Esophagus muscularis mucosa (tissue), 4 donors: ENCODE data around the gene YOD1. TPM values are rescaled to one million over a fixed set of nuclear protein-coding genes. Genes with fewer than 3 reads are reported as not detected.
"Not testable (repeated sequence)": the region's sequence is repeated elsewhere in the genome, so short reads cannot be mapped to it uniquely, and the experiment has no call there.

Source experiments
- DNase-seq: peaks from one replicate; pipeline ENCODE4 v3.0.0-alpha.2; 2017; ENCODE audit errors: extremely low spot score
- H3K27ac ChIP-seq, 4 donors: fragments of 200-600 bp; sonication (generic); replicated peaks in 1 of 4; 1 replicate in 3 of 4; 2 replicates in 1 of 4; pipeline ENCODE4 v1.5.1; 2016 to 2019; ENCODE audit warnings: mild to moderate bottlenecking in 1 of 4
- H3K27me3 ChIP-seq, 4 donors: fragments of 200-600 bp; sonication (generic); one replicate each; pipeline versions ENCODE4 v1.5.1 to v1.6.0; 2016 to 2019
- H3K36me3 ChIP-seq, 4 donors: fragments of 200-600 bp; sonication (generic); one replicate each; pipeline ENCODE4 v1.5.1; 2016 to 2019
- H3K4me1 ChIP-seq, 4 donors: fragments of 200-600 bp; sonication (generic); one replicate each; pipeline ENCODE4 v1.5.1; 2016 to 2019
- H3K4me3 ChIP-seq, 4 donors: fragments of 200-600 bp; sonication (generic); 1 replicate in 2 of 4; 2 replicates in 2 of 4; pipeline ENCODE4 v1.5.1; 2016 to 2019; ENCODE audit warnings: mild to moderate bottlenecking in 4 of 4, moderate library complexity in 1 of 4
- H3K9me3 ChIP-seq, 4 donors: fragments of 200-600 bp; sonication (generic); 1 replicate in 3 of 4; 2 replicates in 1 of 4; pipeline ENCODE4 v1.5.1; 2016 to 2019
- CTCF ChIP-seq, 3 experiments: fragments of 200-600 bp in 2 of 3; fragments of 450-650 bp in 1 of 3; sonication (generic) in 2 of 3; IDR thresholded peaks; one replicate each; pipeline ENCODE4 v1.5.1; 2017 to 2019; ENCODE audit warnings: antibody characterized with exemption in 3 of 3, mild to moderate bottlenecking in 2 of 3, moderate library complexity in 1 of 3
- EP300 ChIP-seq: sonication (generic); formaldehyde crosslinking; IDR thresholded peaks from one replicate; pipeline ENCODE4 v1.6.1; 2017; ENCODE audit warnings: antibody characterized with exemption
- POLR2A ChIP-seq: fragments of 450-650 bp; IDR thresholded peaks from one replicate; pipeline ENCODE4 v1.6.1; 2017; ENCODE audit warnings: antibody characterized with exemption, moderate library complexity, mild to moderate bottlenecking, low read depth
- POLR2AphosphoS5 ChIP-seq, 2 donors: sonication (generic); formaldehyde crosslinking; IDR thresholded peaks; one replicate each; pipeline ENCODE4 v1.6.1; 2017; ENCODE audit warnings: antibody characterized with exemption in 2 of 2
- WGBS: methylation state at CpG from one replicate; pipeline ENCODE4 v1.1.5; 2018; 5-methylcytosine and 5-hydroxymethylcytosine counted together
- intact Hi-C: fragments of 100-400 bp; cut with DNase I; formaldehyde crosslinking; loops from one replicate; pipeline ENCODE4 v1.15.1; 2023
- total RNA-seq, 4 donors: library from RNA; depleted of rRNA; stranded (reverse); fragments of >200 nt; gene quantifications; one replicate each; pipeline versions ENCODE4 v1.1.0 to v1.2.1, GENCODE V29; 2016

Gene YOD1
- total RNA-seq, 4 donors from 2014 or later = 6.3 to 8.5 (median 7.2) TPM

DNA sequence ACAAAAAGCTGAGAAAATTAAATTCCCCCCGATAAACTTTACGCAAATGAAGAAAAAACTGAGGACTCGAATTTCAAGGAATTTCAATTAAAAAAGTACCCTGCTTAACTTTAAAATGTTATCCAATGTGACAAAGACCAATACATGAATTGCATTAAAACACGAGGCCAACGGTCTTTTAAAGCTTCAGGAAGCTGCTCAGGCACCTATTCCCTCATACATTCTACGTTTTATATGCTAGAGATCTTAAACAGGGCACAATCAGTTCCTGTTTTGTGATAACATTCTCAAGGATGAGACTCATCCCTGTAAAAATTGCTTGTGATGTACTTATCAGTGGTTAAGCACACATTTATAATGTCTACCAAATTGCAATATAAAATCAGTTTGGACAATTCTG lies 3.0 kb downstream of the YOD1 start:
- no peak for DNase-seq
- Histone ChIP-seq H3K27me3 (no peaks in the 10 kb centered on the region), H3K36me3 (peaks cover 0 to 19% (median 11%) of the 10 kb centered on the region in 4 donors), H3K9me3 (no peaks in the 10 kb centered on the region), H3K4me3 (no peak overlapping the region), H3K27ac (no peak overlapping the region), H3K4me1 (peaks cover 59 to 80% (median 70%) of the 10 kb centered on the region in 4 donors)
- TF ChIP-seq POLR2AphosphoS5 (IDR thresholded peaks at IDR 0.05) = no peak
- no peak for TF ChIP-seq POLR2A
- TF ChIP-seq EP300 = no peak
- no peak for TF ChIP-seq CTCF (IDR thresholded peaks at IDR 0.05)
- 86% methylated on average over 6 of the region's 6 CpGs for WGBS
- intact Hi-C loops = no loop called here

DNA sequence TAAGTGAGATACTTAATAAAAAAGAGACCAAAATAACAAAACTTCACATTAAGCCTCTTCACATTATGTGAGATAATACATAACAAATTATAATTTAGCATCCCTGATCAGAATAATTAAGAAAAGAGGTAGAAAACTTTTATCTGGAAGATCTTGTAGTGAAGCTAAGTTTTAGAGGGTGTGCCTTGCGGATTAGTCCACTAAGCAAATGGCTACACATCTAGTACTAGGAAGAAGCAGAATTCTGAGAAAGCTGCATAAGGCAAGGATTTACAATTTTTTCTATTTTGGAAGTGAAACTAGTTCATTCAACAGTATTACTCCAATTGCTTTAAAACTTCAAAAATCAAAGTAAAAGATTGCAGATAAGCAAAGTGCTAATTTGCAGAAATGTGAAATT lies 3.5 kb downstream of the YOD1 start:
- Histone ChIP-seq H3K27ac (no peak overlapping the region), H3K27me3 (no peaks in the 10 kb centered on the region), H3K4me3 (no peak overlapping the region), H3K9me3 (no peaks in the 10 kb centered on the region), H3K4me1 (peaks cover 58 to 79% (median 68%) of the 10 kb centered on the region in 4 donors), H3K36me3 (peaks cover 0 to 19% (median 11%) of the 10 kb centered on the region in 4 donors)
- DNase-seq = no peak
- intact Hi-C loops = no loop called here
- TF ChIP-seq EP300 = no peak
- no peak for TF ChIP-seq CTCF (IDR thresholded peaks at IDR 0.05)
- no peak for TF ChIP-seq POLR2A
- TF ChIP-seq POLR2AphosphoS5 (IDR thresholded peaks at IDR 0.05) = no peak
- WGBS = 85% methylated on average over 1 of the region's 1 CpG

- TF ChIP-seq POLR2A (no peak), CTCF (IDR thresholded peaks at IDR 0.05) (no peak), EP300 (no peak), POLR2AphosphoS5 (IDR thresholded peaks at IDR 0.05) (no peak)
- Histone ChIP-seq H3K4me3 (no peak overlapping the region), H3K4me1 (peaks cover 46 to 63% (median 53%) of the 10 kb centered on the region in 4 donors), H3K27ac (no peak overlapping the region), H3K9me3 (no peaks in the 10 kb centered on the region), H3K27me3 (no peaks in the 10 kb centered on the region), H3K36me3 (peaks cover 0 to 19% (median 11%) of the 10 kb centered on the region in 4 donors)
- DNase-seq = no peak
- intact Hi-C loops = no loop called here
- WGBS = 71% methylated on average over 2 of the region's 2 CpGs
Measured at GRCh38 chr1:207045453-207045852, 5.6 kb downstream of the YOD1 start.

DNA sequence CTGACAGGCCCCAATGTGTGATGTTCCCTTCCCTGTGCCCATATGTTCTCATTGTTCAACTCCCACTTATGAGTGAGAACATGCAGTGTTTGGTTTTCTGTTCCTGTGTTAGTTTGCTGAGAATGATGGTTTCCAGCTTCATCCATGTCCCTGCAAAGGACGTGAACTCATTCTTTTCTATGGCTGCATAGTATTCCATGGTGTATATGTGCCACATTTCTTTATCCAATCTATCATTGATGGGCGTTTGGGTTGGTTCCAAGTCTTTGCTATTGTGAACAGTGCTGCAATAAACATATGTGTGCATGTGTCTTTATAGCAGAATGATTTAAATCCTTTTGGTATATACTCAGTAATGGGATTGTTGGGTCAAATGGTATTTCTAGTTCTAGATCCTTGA lies 9.6 kb downstream of the YOD1 start:
- H3K36me3 ChIP-seq, H3K4me3 ChIP-seq, H3K27ac ChIP-seq, H3K9me3 ChIP-seq, H3K27me3 ChIP-seq, intact Hi-C loops, DNase-seq: not testable (repeated sequence)
- peaks cover 14 to 31% (median 26%) of the 10 kb centered on the region in 4 donors for H3K4me1 ChIP-seq
- 90% methylated on average over 2 of the region's 2 CpGs for WGBS

- no peaks in the 10 kb centered on the region for H3K36me3 ChIP-seq
- intact Hi-C loops = no loop called here
- H3K4me3 ChIP-seq = no peak overlapping the region
- WGBS = 67% methylated on average over 3 of the region's 3 CpGs
- H3K9me3 ChIP-seq = no peaks in the 10 kb centered on the region
- H3K27ac ChIP-seq = no peak overlapping the region
- no peak for DNase-seq
- no peaks in the 10 kb centered on the region for H3K27me3 ChIP-seq
- peaks cover 1 to 19% (median 14%) of the 10 kb centered on the region in 4 donors for H3K4me1 ChIP-seq
- TF ChIP-seq CTCF (IDR thresholded peaks at IDR 0.05) (no peak), EP300 (no peak), POLR2AphosphoS5 (IDR thresholded peaks at IDR 0.05) (no peak), POLR2A (no peak)
Measured at GRCh38 chr1:207040181-207040533, 10.9 kb downstream of the YOD1 start.
